ENCODE data around the gene HDAC10. TPM values are rescaled to one million over a fixed set of nuclear protein-coding genes. Genes with fewer than 3 reads are reported as not detected.

Gene HDAC10
- total RNA-seq, 1 experiment from 2014 or later, result 45.0 TPM

- Histone ChIP-seq H3K79me1 (ENCODE audit: insufficient read depth, low read depth, low read length, poor library complexity, severe bottlenecking) (no peaks in the 10 kb centered on the region), H3K14ac (ENCODE audit: insufficient read depth, low read length) (no peak overlapping the region), H2AK5ac (ENCODE audit: insufficient read length, low read length) (no peak overlapping the region), H4K20me1 (ENCODE audit: control insufficient read depth, insufficient read depth, insufficient read length) (peaks cover 3% of the 10 kb centered on the region), H4K5ac (ENCODE audit: insufficient read length, low read depth, low read length) (no peak overlapping the region), H3K27ac (ENCODE audit: insufficient read length, low read depth, low read length) (no peak overlapping the region), H4K91ac (ENCODE audit: insufficient read length, low read depth, low read length) (no peak overlapping the region), H2BK5ac (ENCODE audit: insufficient read length, low read length) (no peak overlapping the region), H3K4me1 (ENCODE audit: insufficient read depth, low read length) (no peaks in the 10 kb centered on the region), H3K27me3 (ENCODE audit: insufficient read depth, low read length) (no peaks in the 10 kb centered on the region), H3K56ac (ENCODE audit: insufficient read length, low read depth, low read length) (no peak overlapping the region), H3K9me3 (ENCODE audit: control insufficient read depth, low read depth, low read length) (no peaks in the 10 kb centered on the region), H3K79me2 (ENCODE audit: insufficient read depth, low read length) (no peaks in the 10 kb centered on the region), H2AFZ (ENCODE audit: low read length) (no peak overlapping the region), H3K4me2 (ENCODE audit: insufficient read depth, insufficient read length, low read length) (no peak overlapping the region), H2BK120ac (ENCODE audit: low read depth, low read length, poor library complexity, severe bottlenecking) (no peak overlapping the region), H4K8ac (replicated peaks; ENCODE audit: insufficient read length, low read depth, low read length) (no peak overlapping the region), H3K9ac (ENCODE audit: extremely low read depth, insufficient read length, low read length) (no peak overlapping the region), H3K23ac (ENCODE audit: insufficient read length, low read depth, low read length) (no peak overlapping the region), H3K4ac (ENCODE audit: low read depth, low read length) (no peak overlapping the region), H2BK12ac (ENCODE audit: insufficient read length, low read depth, low read length) (no peak overlapping the region), H2BK20ac (ENCODE audit: low read depth, low read length, poor library complexity, severe bottlenecking) (no peak overlapping the region), H2BK15ac (ENCODE audit: low read depth, low read length) (no peak overlapping the region), H3T11ph (ENCODE audit: low read length) (no peak overlapping the region), H3K18ac (ENCODE audit: insufficient read length, low read depth, low read length) (no peak overlapping the region), H3K23me2 (ENCODE audit: insufficient read length, low read depth, low read length, poor library complexity, severe bottlenecking) (no peaks in the 10 kb centered on the region)
- peaks cover 5 to 9% of the 10 kb centered on the region in 2 experiments for H3K4me1 Mint-ChIP-seq
- TF ChIP-seq CTCF (conservative IDR thresholded peaks at IDR 0.05), result no peak
- peaks cover 15 to 61% (median 53%) of the 10 kb centered on the region in 3 experiments for H3K36me3 Mint-ChIP-seq (ENCODE audit: insufficient read depth in 1 of 3, low read depth in 3 of 3)
- no peak for DNase-seq
- H3K27me3 Mint-ChIP-seq (ENCODE audit: low read depth), result no peaks in the 10 kb centered on the region
- H3K9me3 Mint-ChIP-seq, result no peaks in the 10 kb centered on the region
- no peak overlapping the region for H3K4me3 Mint-ChIP-seq
- H3K27ac Mint-ChIP-seq, result no peak overlapping the region
- no CpG with 5 or more reads among the region's 8 CpGs for WGBS (ENCODE audit: extremely low coverage, insufficient read length, low lambda C conversion rate)
Measured at GRCh38 chr22:50222508-50222907, 28.6 kb downstream of the HDAC10 start.

Data from H9 (cell line).